HUES6 (cell line): Measurements from ENCODE around the gene RFTN2.
"Not testable (repeated sequence)": the region's sequence is repeated elsewhere in the genome, so short reads cannot be mapped to it uniquely, and the experiment has no call there.

Experiments used
- H3K27ac ChIP-seq: 2 replicates; pipeline ENCODE4 v1.7.0; 2013; ENCODE audit warnings: low read depth, mild to moderate bottlenecking, low read length, inconsistent platforms
- H3K27me3 ChIP-seq: 2 replicates; pipeline ENCODE4 v1.6.1; 2013; ENCODE audit warnings: low read length; ENCODE audit not compliant: control insufficient read depth, insufficient read depth
- H3K36me3 ChIP-seq: 2 replicates; pipeline ENCODE4 v1.6.1; 2013; ENCODE audit warnings: low read length; ENCODE audit not compliant: control insufficient read depth, insufficient read depth
- H3K4me1 ChIP-seq: 2 replicates; pipeline ENCODE4 v1.6.1; 2013; ENCODE audit warnings: low read length; ENCODE audit not compliant: control insufficient read depth, insufficient read depth
- H3K4me3 ChIP-seq: 2 replicates; pipeline ENCODE4 v1.5.1; 2013; ENCODE audit warnings: low read depth, low read length
- H3K9ac ChIP-seq: one replicate; pipeline ENCODE4 v1.6.1; 2013; ENCODE audit warnings: mild to moderate bottlenecking, low read length
- H3K9me3 ChIP-seq: 2 replicates; pipeline ENCODE4 v1.6.1; 2013; ENCODE audit warnings: low read depth, low read length; ENCODE audit not compliant: control insufficient read depth, insufficient read depth

Gene RFTN2

DNA sequence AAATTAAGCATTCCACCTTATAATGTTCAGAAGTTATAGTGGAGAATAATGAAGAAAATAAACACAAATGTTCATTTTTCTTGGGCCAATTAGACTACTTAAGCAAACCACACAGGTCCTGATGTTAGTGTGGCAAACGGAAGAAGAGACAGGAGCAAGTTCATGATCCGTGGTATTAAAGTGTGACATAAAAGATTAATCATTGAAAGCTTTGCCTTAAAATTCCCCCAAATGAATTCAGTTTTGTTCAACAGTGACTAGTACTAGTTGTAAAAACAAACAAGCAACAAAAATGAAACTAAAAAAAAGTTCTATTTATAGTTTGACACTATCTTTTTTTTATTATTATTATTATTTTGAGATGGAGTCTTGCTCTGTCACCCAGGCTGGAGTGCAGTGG lies 73.7 kb downstream of the RFTN2 start:
- Histone ChIP-seq H3K27ac (no peak overlapping the region), H3K4me3 (no peak overlapping the region), H3K9me3 (no peaks in the 10 kb centered on the region), H3K4me1 (peaks cover 3% of the 10 kb centered on the region; the same call in 1 of the 2 replicates), H3K27me3 (no peaks in the 10 kb centered on the region), H3K9ac (no peak overlapping the region), H3K36me3 (no peaks in the 10 kb centered on the region)

DNA sequence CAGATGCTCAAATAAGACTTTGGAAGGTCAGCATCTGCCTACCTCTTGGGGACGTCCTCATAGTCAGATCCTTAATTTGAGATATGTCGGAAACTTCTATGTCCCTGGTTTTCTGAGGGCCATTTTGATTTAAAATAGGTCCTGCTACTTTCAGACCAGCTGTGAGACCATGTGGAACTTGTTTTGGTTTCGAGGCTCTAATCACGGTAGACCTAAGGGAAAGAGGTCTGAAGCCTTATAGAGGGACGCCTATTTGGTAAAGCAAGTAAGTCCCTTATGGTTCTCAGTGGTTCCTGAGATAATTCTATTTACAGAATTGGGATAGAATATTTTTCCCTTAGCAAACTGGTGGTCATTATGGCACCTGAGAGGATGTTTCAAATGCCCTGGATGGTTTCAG lies 75.1 kb downstream of the RFTN2 start:
- Histone ChIP-seq H3K9ac (no peak overlapping the region), H3K27ac (no peak overlapping the region), H3K27me3 (no peaks in the 10 kb centered on the region), H3K4me1 (peaks cover 5% of the 10 kb centered on the region; the same call in 1 of the 2 replicates), H3K36me3 (no peaks in the 10 kb centered on the region; the same call in 1 of the 2 replicates), H3K9me3 (peaks cover 6% of the 10 kb centered on the region; the same call in 1 of the 2 replicates), H3K4me3 (no peak overlapping the region)

DNA sequence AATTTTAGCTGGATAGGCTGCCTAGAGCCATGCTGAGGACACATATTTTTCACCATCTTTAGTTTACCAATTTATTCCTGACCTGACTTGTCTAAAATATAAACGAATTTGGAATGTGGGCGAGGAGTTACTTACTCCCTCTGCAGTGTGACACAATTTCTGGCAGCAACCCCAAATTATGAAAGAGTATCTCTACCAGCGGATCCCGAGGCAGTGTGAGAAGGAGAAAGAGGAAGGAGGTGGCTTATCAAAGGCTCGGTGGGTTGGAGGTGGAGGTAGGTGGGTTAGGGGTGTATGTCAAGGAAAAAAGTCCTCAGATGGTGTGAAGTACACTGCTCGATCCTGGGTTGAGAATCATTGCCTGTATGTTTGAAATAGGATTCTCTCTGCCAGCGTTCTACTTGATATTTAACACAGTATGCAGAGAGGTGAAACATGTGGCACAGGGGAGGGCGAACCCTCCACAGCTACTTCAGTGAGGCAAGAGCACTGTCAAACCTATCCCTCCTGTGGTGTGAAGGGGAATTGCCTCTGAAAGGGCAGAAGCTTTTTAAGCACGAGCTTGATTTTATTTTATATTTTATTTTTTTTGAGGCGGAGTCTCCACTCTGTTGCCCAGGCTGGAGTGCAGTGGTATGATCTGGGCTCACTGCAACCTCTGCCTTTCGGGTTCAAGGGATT lies 76.0 kb downstream of the RFTN2 start:
- Histone ChIP-seq H3K4me1 (peaks cover 5% of the 10 kb centered on the region; the same call in 1 of the 2 replicates), H3K27me3 (no peaks in the 10 kb centered on the region), H3K9me3 (peaks cover 9% of the 10 kb centered on the region; the same call in 1 of the 2 replicates), H3K27ac (no peak overlapping the region), H3K4me3 (no peak overlapping the region), H3K36me3 (no peaks in the 10 kb centered on the region; the same call in 1 of the 2 replicates), H3K9ac (no peak overlapping the region)

DNA sequence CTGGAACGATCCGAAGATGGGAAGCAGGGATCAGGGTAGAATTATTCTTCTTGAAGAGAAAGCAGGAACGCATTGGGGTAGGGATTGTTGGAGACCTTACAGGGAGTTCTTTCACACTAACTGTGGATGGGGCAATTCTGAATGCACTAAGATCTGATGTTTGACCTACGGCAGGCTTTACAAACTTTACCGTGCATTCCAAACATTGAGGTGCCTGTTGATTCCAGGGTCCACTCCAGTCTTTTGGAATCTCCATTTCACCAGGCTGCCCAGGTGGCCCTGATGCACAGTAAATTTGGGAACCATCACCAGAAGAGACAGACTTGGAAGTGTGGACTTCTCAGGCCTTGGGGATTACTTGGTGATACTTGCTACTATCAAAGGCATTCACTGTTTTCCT lies 76.9 kb downstream of the RFTN2 start:
- no peaks in the 10 kb centered on the region for H3K27me3 ChIP-seq
- peaks cover 11% of the 10 kb centered on the region; the same call in 1 of the 2 replicates for H3K9me3 ChIP-seq
- no peak overlapping the region for H3K4me3 ChIP-seq
- H3K4me1 ChIP-seq, result peaks cover 5% of the 10 kb centered on the region; the same call in 1 of the 2 replicates
- no peak overlapping the region for H3K27ac ChIP-seq
- H3K9ac ChIP-seq, result no peak overlapping the region
- no peaks in the 10 kb centered on the region; the same call in 1 of the 2 replicates for H3K36me3 ChIP-seq

DNA sequence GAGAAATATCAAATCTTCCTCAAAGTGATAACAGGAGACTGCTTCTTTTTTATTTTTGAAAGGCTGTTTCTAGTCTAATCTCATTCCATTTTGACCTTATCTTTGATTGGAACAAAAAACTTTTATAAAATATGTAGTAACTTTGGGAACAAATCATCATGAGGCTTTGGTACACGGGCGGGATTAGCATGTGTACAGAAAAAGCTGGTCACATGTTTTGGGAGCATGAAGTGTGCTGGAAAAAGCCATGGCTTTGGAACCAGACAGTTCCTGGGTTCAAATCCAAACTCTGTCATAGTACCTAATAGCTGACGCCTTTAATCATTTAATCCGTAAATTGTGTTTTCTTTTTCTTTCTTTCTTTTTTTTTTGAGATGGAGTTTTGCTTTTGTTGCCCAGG lies 78.2 kb downstream of the RFTN2 start:
- H3K27me3 ChIP-seq, result no peaks in the 10 kb centered on the region
- no peak overlapping the region for H3K27ac ChIP-seq
- no peak overlapping the region for H3K4me3 ChIP-seq

DNA sequence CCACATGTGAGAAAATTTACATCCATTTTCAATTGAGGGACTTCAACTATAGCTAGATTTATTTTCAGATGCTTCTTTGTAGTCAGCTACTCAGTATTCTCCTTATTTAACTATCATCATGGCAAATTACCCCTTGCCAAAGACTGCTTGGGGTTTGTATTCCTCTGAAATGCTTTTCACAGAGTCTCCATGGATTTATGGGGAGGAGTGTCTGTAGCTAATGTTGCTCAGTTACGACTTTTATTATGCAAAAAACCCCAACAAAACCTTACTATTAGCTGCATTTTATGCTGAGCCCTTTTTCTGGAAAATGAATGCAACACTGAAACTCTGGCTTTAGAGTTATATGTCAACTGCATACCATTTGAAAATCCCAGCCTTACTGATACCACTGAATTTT lies 78.6 kb downstream of the RFTN2 start:
- Histone ChIP-seq H3K9me3 (peaks cover 11% of the 10 kb centered on the region), H3K4me1 (peaks cover 5% of the 10 kb centered on the region; the same call in 1 of the 2 replicates), H3K36me3 (no peaks in the 10 kb centered on the region; the same call in 1 of the 2 replicates), H3K27me3 (no peaks in the 10 kb centered on the region), H3K9ac (no peak overlapping the region), H3K27ac (no peak overlapping the region; the same call in 1 of the 2 replicates), H3K4me3 (no peak overlapping the region)

More for the DNA sequence above, 78.2 kb downstream of the RFTN2 start:
- Histone ChIP-seq H3K9ac (no peak overlapping the region), H3K4me1 (peaks cover 5% of the 10 kb centered on the region; the same call in 1 of the 2 replicates), H3K36me3 (no peaks in the 10 kb centered on the region; the same call in 1 of the 2 replicates), H3K9me3 (peaks cover 11% of the 10 kb centered on the region)

DNA sequence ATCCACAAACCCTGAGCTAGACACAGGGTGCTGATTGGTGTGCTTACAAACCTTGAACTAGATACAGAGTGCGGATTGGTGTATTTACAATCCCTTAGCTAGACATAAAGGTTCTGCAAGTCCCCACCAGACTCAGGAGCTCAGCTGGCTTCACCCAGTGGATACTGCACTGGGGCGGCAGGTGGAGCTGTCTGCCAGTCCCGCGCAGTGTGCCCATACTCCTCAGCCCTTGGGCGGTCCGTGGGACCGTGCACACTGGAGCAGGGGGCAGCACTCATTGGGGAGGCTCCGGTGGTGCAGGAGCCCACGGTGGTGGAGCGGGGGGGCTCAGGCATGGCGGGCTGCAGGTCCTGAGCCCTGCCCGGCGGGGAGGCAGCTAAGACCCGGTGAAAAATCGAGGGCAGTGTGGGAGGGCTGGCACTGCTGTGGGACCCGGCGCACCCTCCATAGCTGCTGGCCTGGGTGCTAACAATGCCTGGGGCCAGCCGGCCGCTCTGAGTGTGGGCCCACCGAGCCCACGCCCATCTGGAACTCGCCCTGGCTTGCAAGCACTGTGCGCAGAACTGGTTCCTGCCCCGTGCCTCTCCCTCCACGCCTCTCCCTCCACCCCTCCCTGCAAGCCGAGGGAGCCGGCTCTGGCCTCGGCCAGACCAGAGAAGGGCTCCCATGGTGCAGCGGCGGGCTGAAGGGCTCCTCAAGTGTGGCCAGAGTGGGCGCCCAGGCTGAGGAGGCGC lies 83.9 kb downstream of the RFTN2 start:
- no peak overlapping the region for H3K4me3 ChIP-seq
- H3K9me3 ChIP-seq, result peaks cover 31% of the 10 kb centered on the region
- H3K36me3 ChIP-seq, result peaks cover 3% of the 10 kb centered on the region; the same call in 1 of the 2 replicates
- H3K27ac ChIP-seq, result no peak overlapping the region
- no peaks in the 10 kb centered on the region for H3K27me3 ChIP-seq
- H3K4me1 ChIP-seq, result peaks cover 18% of the 10 kb centered on the region
- H3K9ac ChIP-seq, result no peak overlapping the region

DNA sequence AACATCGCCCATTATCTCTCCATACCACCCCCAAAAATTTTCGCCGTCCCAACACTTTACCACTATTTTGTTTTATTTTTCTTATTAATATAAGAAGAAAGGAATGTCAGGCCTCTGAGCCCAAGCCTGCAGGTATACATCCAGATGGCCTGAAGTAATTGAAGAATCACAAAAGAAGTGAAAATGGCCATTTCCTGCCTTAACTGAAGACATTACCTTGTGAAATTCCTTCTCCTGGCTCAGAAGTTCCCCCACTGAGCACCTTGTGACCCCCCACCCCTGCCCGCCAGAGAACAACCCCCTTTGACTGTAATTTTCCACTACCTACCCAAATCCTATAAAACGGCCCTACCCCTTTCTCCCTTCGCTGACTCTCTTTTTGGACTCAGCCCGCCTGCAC lies 88.1 kb downstream of the RFTN2 start:
- Histone ChIP-seq H3K9me3 (peaks cover 26% of the 10 kb centered on the region), H3K4me1 (peaks cover 29% of the 10 kb centered on the region), H3K9ac (peak overlapping the region; percentile 39), H3K27ac (peak overlapping the region; percentile 89)
- not testable (repeated sequence) for H3K27me3 ChIP-seq, H3K4me3 ChIP-seq, H3K36me3 ChIP-seq

DNA sequence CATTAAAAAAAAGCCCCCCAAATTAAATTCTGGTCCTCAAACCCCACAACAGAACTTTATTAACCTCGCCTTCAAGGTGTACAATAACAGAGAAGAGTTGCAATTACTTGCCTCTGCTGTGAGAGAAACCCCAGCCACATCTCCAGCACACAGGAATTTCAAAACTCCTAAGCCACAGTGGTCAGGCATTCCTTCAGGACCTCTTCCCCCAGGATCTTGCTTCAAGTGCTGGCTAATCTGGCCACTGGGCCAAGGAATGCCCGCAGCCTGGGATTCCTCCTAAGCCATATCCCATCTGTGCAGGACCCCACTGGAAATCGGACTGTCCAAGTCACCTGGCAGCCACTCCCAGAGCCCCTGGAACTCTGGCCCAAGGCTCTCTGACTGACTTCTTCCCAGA lies 95.2 kb downstream of the RFTN2 start:
- not testable (repeated sequence) for H3K4me3 ChIP-seq, H3K36me3 ChIP-seq, H3K27ac ChIP-seq, H3K9ac ChIP-seq, H3K27me3 ChIP-seq
- peaks cover 19% of the 10 kb centered on the region for H3K9me3 ChIP-seq
- peaks cover 15% of the 10 kb centered on the region; the same call in 1 of the 2 replicates for H3K4me1 ChIP-seq

DNA sequence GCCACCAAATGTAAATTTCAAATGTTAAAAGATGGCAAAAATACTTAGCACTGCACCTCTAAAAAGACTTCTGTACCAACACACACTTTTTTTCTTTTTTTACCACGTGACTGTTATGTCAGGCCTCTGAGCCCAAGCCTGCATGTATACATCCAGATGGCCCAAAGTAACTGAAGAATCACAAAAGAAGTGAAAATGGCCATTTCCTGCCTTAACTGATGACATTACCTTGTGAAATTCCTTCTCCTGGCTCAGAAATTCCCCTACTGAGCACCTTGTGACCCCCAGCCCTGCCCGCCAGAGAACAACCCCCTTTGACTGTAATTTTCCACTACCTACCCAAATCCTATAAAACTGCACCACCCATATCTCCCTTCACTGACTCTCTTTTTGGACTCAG lies 97.1 kb downstream of the RFTN2 start:
- not testable (repeated sequence) for H3K4me3 ChIP-seq, H3K36me3 ChIP-seq, H3K27me3 ChIP-seq
- peak overlapping the region; percentile 71; the same call in 1 of the 2 replicates for H3K27ac ChIP-seq
- peaks cover 33% of the 10 kb centered on the region for H3K9me3 ChIP-seq
- peaks cover 15% of the 10 kb centered on the region; the same call in 1 of the 2 replicates for H3K4me1 ChIP-seq
- peak overlapping the region; percentile 53 for H3K9ac ChIP-seq

DNA sequence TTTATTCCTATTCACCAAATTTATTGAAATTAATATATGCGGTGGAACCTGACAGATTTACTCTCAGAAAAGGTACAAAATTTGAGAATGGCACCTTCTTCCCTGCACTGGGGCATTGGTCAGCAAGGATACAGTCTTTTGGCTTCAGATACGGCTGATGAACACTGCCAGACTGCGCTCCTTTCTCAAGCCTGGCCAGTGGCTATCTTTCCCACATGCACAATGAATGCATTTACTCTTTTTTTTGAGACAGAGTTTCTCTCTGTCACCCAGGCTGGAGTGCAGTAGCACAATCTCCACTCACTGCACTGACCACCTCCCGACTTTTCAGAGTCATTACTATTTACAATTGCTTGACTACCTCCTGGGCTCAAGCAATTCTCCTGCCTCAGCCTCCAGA lies 97.9 kb downstream of the RFTN2 start:
- peaks cover 39% of the 10 kb centered on the region for H3K9me3 ChIP-seq
- peak overlapping the region; percentile 71 for H3K27ac ChIP-seq
- H3K27me3 ChIP-seq, result no peaks in the 10 kb centered on the region
- H3K4me3 ChIP-seq, result no peak overlapping the region
- peak overlapping the region; percentile 26 for H3K9ac ChIP-seq
- H3K4me1 ChIP-seq, result peaks cover 15% of the 10 kb centered on the region; the same call in 1 of the 2 replicates
- H3K36me3 ChIP-seq, result peaks cover 12% of the 10 kb centered on the region; the same call in 1 of the 2 replicates
